ENCODE data around the gene CRAMP1.
"Not testable (repeated sequence)": the region's sequence is repeated elsewhere in the genome, so short reads cannot be mapped to it uniquely, and the experiment has no call there.

CRAMP1 gene

GRCh38 chr16:1690810-1691209 is 78.7 kb downstream of the CRAMP1 start:
- no peak for DNase-seq

GRCh38 chr16:1691276-1691675 is 79.1 kb downstream of the CRAMP1 start:
- no peak for DNase-seq

- DNase-seq: no peak
Observed at GRCh38 chr16:1691956-1692355, 79.8 kb downstream of the CRAMP1 start.

GRCh38 chr16:1696863-1697262 is 84.7 kb downstream of the CRAMP1 start:
- DNase-seq: no peak

GRCh38 chr16:1698680-1699079 is 86.5 kb downstream of the CRAMP1 start:
- DNase-seq: no peak

GRCh38 chr16:1700246-1700645 is 88.1 kb downstream of the CRAMP1 start:
- DNase-seq: no peak

- no peak for DNase-seq
Observed at GRCh38 chr16:1701216-1701878, 89.2 kb downstream of the CRAMP1 start.

GRCh38 chr16:1705324-1705687 is 93.1 kb downstream of the CRAMP1 start:
- DNase-seq: not testable (repeated sequence)

GRCh38 chr16:1705688-1706385 is 93.7 kb downstream of the CRAMP1 start, which contains the start of gene MAPK8IP3:
Gene MAPK8IP3, plus strand, starts transcription at chr16:1706195. Its CDS starts 145 bp downstream, at chr16:1706340.
- DNase-seq: peak; percentile 66

- DNase-seq: no peak
Observed at GRCh38 chr16:1706386-1707192, 94.4 kb downstream of the CRAMP1 start.

GRCh38 chr16:1707193-1707790 is 95.1 kb downstream of the CRAMP1 start:
- DNase-seq: no peak

- DNase-seq: no peak
Observed at GRCh38 chr16:1708083-1708767, 96.1 kb downstream of the CRAMP1 start.

GRCh38 chr16:1708768-1709180 is 96.6 kb downstream of the CRAMP1 start:
- peak; percentile 42 for DNase-seq

GRCh38 chr16:1709356-1709755 is 97.2 kb downstream of the CRAMP1 start:
- no peak for DNase-seq

- DNase-seq: no peak
Observed at GRCh38 chr16:1710811-1711507, 98.8 kb downstream of the CRAMP1 start.

GRCh38 chr16:1712791-1713261 is 100.7 kb downstream of the CRAMP1 start:
- DNase-seq: no peak

GRCh38 chr16:1713331-1713730 is 101.2 kb downstream of the CRAMP1 start:
- DNase-seq: no peak

GRCh38 chr16:1713933-1714332 is 101.8 kb downstream of the CRAMP1 start:
- no peak for DNase-seq

GRCh38 chr16:1715220-1715619 is 103.1 kb downstream of the CRAMP1 start:
- DNase-seq: no peak

- not testable (repeated sequence) for DNase-seq
Observed at GRCh38 chr16:1718236-1718635, 106.1 kb downstream of the CRAMP1 start.

- DNase-seq: peak; percentile 53
Observed at GRCh38 chr16:1719559-1720229, 107.5 kb downstream of the CRAMP1 start.
